Fibroblast of lung (primary cell): ENCODE results near the gene MAP1LC3B. TPM values are rescaled to one million over a fixed set of nuclear protein-coding genes. Genes with fewer than 3 reads are reported as not detected.

Experiments used
- DNase-seq, 2 donors: peaks; one replicate each; pipeline versions ENCODE4 v3.0.0 to v3.0.0-alpha.2; 2010; ENCODE audit warnings: low read depth in 2 of 2
- H2AFZ ChIP-seq: 2 replicates; pipeline ENCODE4 v1.5.1; 2012; ENCODE audit warnings: low read length, control low read depth, inconsistent platforms
- H3K27ac ChIP-seq: 2 replicates; pipeline ENCODE4 v1.5.1; 2011; ENCODE audit warnings: low read length, control low read depth; ENCODE audit not compliant: insufficient read depth
- H3K27me3 ChIP-seq: 2 replicates; pipeline ENCODE4 v1.5.1; 2011; ENCODE audit warnings: mild to moderate bottlenecking, low read length; ENCODE audit not compliant: control insufficient read depth, insufficient read depth
- H3K36me3 ChIP-seq: 2 replicates; pipeline ENCODE4 v1.5.1; 2011; ENCODE audit warnings: low read length; ENCODE audit not compliant: control insufficient read depth, insufficient read depth
- H3K4me1 ChIP-seq: 2 replicates; pipeline ENCODE4 v1.5.1; 2011; ENCODE audit warnings: low read length; ENCODE audit not compliant: control insufficient read depth, insufficient read depth; ENCODE audit errors: extremely low read depth
- H3K4me2 ChIP-seq: 2 replicates; pipeline ENCODE4 v1.5.1; 2011; ENCODE audit warnings: low read length, control low read depth; ENCODE audit not compliant: insufficient read depth; ENCODE audit errors: extremely low read depth
- H3K4me3 ChIP-seq, 4 experiments: fragments of 200-600 bp in 1 of 4; sonication (generic) in 1 of 4; replicated peaks in 1 of 4; 2 replicates each; pipeline ENCODE4 v1.5.1; 2011 to 2016; ENCODE audit warnings: low read length in 4 of 4, low read depth in 3 of 4, mild to moderate bottlenecking in 3 of 4, control low read depth in 2 of 4, inconsistent platforms in 1 of 4, mixed read lengths in 1 of 4; ENCODE audit not compliant: insufficient read depth in 1 of 4; ENCODE audit errors: control extremely low read depth in 1 of 4
- H3K79me2 ChIP-seq: 2 replicates; pipeline ENCODE4 v1.5.1; 2012; ENCODE audit warnings: mild to moderate bottlenecking, low read length, inconsistent platforms; ENCODE audit not compliant: control insufficient read depth, insufficient read depth
- H3K9ac ChIP-seq: 2 replicates; pipeline ENCODE4 v1.5.1; 2011; ENCODE audit warnings: mild to moderate bottlenecking, low read length, control low read depth; ENCODE audit not compliant: insufficient read depth
- H3K9me3 ChIP-seq: 2 replicates; pipeline ENCODE4 v1.5.1; 2012; ENCODE audit warnings: low read depth, low read length; ENCODE audit not compliant: control insufficient read depth, insufficient read depth
- H4K20me1 ChIP-seq: 2 replicates; pipeline ENCODE4 v1.5.1; 2011; ENCODE audit warnings: low read length; ENCODE audit not compliant: control insufficient read depth, insufficient read depth; ENCODE audit errors: extremely low read depth
- CTCF ChIP-seq, 2 donors: IDR thresholded peaks in 1 of 2; conservative IDR thresholded peaks in 1 of 2; 1 replicate in 1 of 2; 2 replicates in 1 of 2; pipeline ENCODE4 v1.5.1; 2011 to 2012; ENCODE audit warnings: low read length in 2 of 2, control low read depth in 1 of 2, inconsistent platforms in 1 of 2, low read depth in 1 of 2, mild to moderate bottlenecking in 1 of 2
- EZH2 ChIP-seq: IDR thresholded peaks from 2 replicates; pipeline ENCODE4 v1.5.1; 2012; ENCODE audit warnings: low read length, control low read depth, mild to moderate bottlenecking; ENCODE audit errors: missing control alignments
- polyA plus RNA-seq, 2 donors: library from polyadenylated mRNA; depleted of rRNA in 1 of 2; stranded (reverse) in 1 of 2; unstranded in 1 of 2; fragments of >200 nt; gene quantifications; 2 replicates each; pipeline ENCODE4 v1.2.1, GENCODE V29; 2011 to 2012; ENCODE audit warnings: missing spikeins in 1 of 2
- total RNA-seq: library from RNA; depleted of rRNA; stranded (reverse); fragments of >200 nt; gene quantifications from 2 replicates; pipeline ENCODE4 v1.2.1, GENCODE V29; 2014

The MAP1LC3B gene
- total and polyA plus RNA-seq, 2 donors (not counting 1 experiment from before 2014, with no cell fraction given), result 41.1 to 67.6 TPM

GRCh38 chr16:87411375-87412271, 19.5 kb downstream of the MAP1LC3B start:
- no peak overlapping the region for H3K27ac ChIP-seq
- peaks cover 35% of the 10 kb centered on the region for H3K36me3 ChIP-seq
- H3K79me2 ChIP-seq, result no peaks in the 10 kb centered on the region
- H3K4me1 ChIP-seq, result no peaks in the 10 kb centered on the region
- no peaks in the 10 kb centered on the region for H3K27me3 ChIP-seq
- no peaks in the 10 kb centered on the region for H3K9me3 ChIP-seq
- TF ChIP-seq EZH2 (no peak), CTCF (conservative IDR thresholded peaks at IDR 0.05 in 1 of 2, IDR thresholded peaks at IDR 0.05 in 1 of 2; ENCODE audit: low read depth in 1 of 2, low read length in 2 of 2) (no peak)
- H2AFZ ChIP-seq, result no peak overlapping the region
- no peak overlapping the region for H3K4me2 ChIP-seq
- H4K20me1 ChIP-seq, result no peaks in the 10 kb centered on the region
- H3K9ac ChIP-seq, result no peak overlapping the region
- DNase-seq, result no peak
- H3K4me3 ChIP-seq, result no peak overlapping the region

DNA sequence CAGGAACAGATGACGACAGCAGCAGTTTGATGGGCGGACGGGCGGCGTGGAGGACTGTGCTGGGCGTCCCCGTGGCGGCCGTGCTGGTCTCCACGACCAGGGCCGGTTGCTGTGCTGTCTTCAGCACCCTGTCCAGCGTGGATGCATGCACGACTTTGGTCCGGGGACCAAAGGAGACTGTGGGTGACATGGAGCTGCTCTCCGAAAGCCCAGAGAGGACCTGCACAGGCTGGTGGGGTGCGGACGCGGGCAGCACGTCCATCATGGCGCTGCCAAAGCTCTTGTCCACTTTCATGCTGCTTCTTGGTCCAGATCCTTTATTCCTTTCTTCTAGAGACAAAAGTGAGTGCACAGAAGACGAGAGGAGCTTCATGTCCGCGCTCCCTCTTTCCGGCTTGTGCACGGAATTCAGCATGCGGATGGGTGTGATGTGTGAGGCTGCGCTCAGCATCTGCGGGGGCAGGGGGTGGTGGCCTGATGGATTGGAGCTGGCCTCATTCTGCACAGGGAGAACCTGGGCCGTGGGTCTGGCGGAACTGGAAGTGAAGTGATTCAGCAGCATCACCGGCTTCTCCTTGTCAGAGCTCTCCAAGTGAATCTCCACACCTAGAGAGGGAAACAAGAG, 20.3 kb downstream of the MAP1LC3B start:
- Histone ChIP-seq H4K20me1 (no peaks in the 10 kb centered on the region), H3K27ac (no peak overlapping the region), H3K27me3 (no peaks in the 10 kb centered on the region), H3K4me2 (no peak overlapping the region), H3K4me3 (no peak overlapping the region), H3K4me1 (no peaks in the 10 kb centered on the region), H3K9me3 (no peaks in the 10 kb centered on the region), H3K79me2 (no peaks in the 10 kb centered on the region), H3K36me3 (peaks cover 35% of the 10 kb centered on the region), H2AFZ (no peak overlapping the region), H3K9ac (no peak overlapping the region)
- no peak for TF ChIP-seq CTCF (conservative IDR thresholded peaks at IDR 0.05 in 1 of 2, IDR thresholded peaks at IDR 0.05 in 1 of 2; ENCODE audit: low read depth in 1 of 2, low read length in 2 of 2)
- TF ChIP-seq EZH2, result no peak
- DNase-seq, result no peak

DNA sequence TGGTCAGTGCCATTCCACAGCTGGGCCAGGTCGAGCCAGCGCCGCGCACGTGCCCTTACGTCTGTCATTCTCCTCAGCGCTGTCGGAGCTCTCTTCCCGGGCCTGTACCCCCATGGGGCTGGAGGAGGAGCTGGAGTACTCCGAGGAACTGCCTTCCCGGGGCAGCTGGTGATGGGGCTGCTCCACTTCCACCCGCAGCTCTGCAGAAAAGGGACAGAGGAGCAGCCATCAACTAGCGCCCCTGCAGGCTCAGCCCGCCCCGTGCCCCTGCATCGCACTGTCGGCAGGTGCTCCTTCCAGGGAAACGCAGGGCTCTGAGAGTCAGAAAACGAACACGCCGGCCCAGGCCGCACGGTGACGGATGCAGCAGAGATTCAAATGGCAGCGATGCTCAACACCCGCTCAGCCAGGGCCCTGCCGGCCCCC, 20.9 kb downstream of the MAP1LC3B start:
- H2AFZ ChIP-seq, result no peak overlapping the region
- no peaks in the 10 kb centered on the region for H3K4me1 ChIP-seq
- no peaks in the 10 kb centered on the region for H3K9me3 ChIP-seq
- no peak overlapping the region for H3K4me2 ChIP-seq
- no peak overlapping the region for H3K27ac ChIP-seq
- TF ChIP-seq EZH2 (no peak), CTCF (conservative IDR thresholded peaks at IDR 0.05 in 1 of 2, IDR thresholded peaks at IDR 0.05 in 1 of 2; ENCODE audit: low read depth in 1 of 2, low read length in 2 of 2) (no peak)
- no peaks in the 10 kb centered on the region for H4K20me1 ChIP-seq
- H3K27me3 ChIP-seq, result no peaks in the 10 kb centered on the region
- peaks cover 34% of the 10 kb centered on the region for H3K36me3 ChIP-seq
- no peaks in the 10 kb centered on the region for H3K79me2 ChIP-seq
- H3K4me3 ChIP-seq, result no peak overlapping the region
- DNase-seq, result no peak
- no peak overlapping the region for H3K9ac ChIP-seq
